Middle frontal gyrus (tissue), 1 donor: ENCODE measurements around the gene VPS37C.

Experiments
- DNase-seq: peaks from one replicate; pipeline ENCODE4 v3.0.0-alpha.2; 2015; ENCODE audit warnings: low spot score; ENCODE audit errors: extremely low spot score

VPS37C gene

DNA sequence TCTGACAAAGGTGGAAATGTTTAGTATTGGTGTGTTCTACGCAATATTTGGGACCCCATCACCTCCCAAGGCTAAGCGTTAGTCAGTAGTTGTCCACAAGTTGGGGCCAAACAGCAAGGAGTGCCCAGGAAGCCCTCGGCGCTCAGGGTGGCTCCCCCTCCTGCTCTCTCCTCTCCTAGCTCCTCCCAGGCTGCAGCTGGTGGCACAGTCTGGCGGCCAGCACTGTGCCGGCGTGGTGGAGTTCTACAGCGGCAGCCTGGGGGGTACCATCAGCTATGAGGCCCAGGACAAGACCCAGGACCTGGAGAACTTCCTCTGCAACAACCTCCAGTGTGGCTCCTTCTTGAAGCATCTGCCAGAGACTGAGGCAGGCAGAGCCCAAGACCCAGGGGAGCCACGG is 42.2 kb downstream of the VPS37C start:
- DNase-seq, result no peak

DNA sequence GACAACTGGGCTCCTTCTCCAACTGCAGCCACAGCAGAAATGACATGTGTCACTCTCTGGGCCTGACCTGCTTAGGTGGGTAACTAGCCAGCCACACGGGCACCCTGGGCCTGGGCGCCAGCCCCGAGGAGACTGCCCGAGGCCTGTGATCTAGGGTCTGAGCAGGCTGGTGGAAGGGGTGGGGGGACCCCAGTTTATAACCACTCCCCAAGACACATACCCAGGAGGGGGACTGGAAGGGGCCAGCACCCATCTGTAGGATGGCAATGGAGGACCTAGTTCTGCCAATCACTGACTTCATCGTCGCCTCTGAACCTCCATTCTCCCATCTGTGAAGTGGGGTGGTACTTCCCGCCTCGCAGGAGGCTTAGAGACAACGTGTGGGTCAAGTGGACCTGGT is 42.8 kb downstream of the VPS37C start:
- DNase-seq, result no peak

DNA sequence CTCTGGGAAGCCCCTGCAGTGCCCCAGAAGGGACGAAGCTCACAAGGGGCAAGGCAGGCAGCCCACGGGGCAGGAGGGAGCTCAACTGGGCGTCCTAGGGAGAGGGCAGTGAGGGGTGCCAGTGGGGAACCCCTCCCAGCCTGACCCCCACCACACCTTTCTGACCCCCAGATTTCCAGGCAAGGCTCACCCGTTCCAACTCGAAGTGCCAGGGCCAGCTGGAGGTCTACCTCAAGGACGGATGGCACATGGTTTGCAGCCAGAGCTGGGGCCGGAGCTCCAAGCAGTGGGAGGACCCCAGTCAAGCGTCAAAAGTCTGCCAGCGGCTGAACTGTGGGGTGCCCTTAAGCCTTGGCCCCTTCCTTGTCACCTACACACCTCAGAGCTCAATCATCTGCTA is 43.2 kb downstream of the VPS37C start:
- DNase-seq, result no peak

DNA sequence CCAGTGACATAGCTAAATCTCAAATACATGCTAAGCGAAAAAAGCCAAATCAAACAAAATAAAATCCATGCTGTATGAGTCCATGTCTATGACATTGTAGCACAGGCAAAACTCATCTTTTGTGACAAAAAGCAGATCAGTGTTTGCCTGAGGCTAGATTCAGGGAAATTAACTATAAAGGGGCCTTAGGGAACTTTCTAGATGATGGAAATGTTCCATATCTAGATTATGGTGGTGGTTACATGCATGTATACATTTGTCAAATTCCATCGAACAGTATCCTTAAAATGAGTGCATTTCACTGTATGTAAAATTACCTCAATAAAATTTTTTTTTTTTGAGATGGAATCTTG is 44.1 kb downstream of the VPS37C start:
- DNase-seq, result no peak

DNA sequence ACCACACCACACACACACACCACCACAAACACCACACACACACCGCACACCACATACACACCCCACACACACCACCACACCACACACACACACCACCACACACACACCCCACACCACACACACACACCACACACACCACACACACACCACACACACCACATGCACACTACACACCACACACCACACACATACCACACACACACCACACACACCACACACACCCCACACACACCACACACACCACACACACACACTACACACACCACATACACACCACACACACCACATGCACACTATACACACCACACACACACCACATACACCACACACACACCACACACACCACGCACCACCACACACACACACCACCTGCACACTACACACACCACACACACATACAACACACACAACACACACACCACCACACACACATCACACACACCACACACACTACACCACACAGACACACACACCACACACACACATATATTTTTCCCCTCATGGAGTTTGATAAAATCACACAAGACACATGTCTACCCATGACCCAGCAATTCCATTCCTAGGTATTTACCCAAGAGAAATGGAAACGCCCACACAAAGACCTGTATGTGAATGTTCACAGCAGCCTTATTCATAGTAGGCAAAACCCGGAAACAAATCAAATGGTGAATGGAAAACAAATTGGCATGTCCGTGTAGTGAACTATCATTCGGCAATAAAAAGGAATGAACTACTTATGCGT is 44.6 kb downstream of the VPS37C start:
- DNase-seq, result no peak

DNA sequence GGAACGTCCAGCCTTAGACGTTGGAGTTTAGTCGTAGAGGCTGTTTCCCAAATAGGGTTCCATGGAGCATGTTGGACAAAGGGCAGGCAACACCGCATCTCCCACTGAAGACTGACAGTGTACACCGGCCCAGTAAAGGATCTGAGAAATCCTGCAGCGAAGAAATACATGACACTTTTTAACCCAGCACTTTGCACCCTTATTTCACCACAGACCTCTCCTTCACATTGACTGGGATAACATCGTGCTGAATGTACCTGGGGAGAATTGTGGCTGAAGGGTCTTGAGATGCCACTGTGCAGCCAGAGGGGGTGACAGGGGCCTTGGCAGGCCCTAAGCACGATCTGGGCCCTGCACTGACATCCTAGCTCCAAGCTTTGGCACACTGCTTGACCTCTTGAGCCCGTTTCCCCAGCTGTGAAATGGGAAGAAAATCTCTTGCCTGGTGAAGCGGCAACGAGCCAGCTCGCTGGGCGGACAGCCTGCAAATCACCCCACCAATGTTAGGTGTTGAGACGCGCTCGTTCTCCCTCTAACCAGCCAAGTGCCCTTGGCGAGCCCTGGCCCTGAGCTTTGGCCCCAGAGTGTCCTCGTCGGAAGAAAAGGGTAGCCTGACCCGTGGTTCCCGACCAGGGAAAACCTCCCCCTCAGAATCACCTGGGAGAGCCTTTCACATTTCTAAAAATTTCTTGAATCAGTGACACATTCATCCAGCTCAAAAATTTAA is 45.6 kb downstream of the VPS37C start:
- DNase-seq, result no peak

DNA sequence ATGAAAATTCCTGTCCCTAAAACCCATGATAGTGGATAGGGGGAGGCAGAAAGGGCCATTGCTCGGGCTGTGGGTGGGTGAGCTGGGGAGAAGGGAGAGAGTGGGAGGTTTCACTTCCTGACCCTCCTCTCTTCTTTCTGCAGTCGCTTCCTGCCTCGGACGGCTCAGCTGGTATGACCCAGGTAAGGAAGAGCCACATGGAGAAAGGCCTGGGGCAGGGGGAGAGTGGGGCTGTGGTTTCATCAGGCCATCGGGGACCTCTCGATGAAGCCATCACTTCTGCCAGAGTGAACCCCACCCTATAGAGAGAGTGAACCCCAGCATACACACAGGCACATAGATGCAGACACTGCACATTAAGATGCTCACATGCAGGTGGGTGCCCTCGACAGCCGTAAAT is 46.3 kb downstream of the VPS37C start:
- DNase-seq, result no peak

DNA sequence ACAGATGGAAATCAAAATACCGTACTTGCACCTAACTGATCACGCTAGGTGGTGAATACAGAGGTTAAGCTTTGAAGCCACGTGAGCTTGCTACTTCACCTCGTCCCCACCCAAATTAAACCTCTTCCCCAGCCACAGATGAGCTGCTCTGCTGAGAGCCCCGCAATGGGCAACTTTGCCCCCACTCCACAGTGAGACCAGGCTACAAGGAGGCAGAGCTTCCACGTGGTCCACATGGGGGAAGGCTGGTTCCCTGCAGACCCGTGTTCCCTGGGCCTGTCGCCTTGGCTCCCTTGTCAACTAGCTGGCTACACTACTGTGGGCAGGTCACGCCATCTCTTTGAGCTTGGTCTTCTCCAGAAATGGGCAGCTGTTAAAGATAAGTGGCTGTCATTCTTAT is 48.0 kb downstream of the VPS37C start:
- DNase-seq, result no peak

DNA sequence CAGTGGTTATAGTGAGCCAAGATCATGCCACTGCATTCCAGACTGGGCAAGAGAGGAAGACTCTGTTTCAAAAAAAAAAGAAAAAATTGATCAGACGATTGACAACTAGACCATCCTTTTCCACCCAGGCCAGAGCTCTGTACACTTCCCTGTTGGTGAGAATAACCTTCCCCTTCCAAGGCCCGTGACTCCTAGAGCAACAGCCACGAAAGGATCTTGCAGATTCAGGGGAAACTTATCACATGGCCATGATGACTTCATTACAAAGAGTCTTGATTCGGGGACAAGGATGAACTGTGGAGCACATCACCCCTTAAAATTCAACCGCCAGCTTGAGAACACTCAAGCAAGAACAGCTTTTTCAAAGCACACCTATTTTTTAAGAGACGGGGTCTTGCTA is 48.7 kb downstream of the VPS37C start:
- no peak for DNase-seq

DNA sequence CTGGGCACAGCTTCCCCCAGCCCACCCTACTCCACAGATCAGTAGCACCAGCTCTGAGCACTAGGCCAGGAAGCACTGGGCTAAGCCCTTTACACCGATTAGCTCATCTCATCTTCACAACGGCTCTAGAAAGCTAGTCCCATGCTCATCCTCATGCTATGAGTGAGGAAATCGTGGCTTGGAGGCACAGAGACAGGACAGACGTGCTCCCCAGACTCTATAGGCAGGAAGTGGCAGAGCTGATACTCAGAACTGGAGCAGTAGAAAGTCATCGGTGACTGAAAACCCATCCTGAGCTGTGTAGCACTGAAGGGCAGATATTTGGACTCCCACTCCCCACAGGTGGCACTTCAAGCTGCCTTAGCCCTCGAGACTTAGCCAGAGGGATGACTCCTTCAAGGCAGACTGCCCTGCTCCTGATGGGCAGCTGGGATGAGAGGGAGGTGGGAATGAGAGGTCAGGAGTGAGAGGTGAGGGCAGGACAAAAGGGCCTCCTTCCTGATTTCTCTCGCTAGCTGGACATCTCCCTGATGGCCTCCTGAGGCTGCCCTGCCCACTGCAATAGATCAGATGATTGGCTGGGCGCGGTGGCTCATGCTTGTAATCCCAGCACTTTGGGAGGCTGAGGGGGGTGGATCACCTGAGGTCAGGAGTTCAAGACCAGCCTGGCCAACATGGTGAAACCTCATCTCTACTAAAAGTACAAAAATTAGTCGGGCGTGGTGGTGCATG is 49.3 kb downstream of the VPS37C start:
- DNase-seq, result no peak

DNA sequence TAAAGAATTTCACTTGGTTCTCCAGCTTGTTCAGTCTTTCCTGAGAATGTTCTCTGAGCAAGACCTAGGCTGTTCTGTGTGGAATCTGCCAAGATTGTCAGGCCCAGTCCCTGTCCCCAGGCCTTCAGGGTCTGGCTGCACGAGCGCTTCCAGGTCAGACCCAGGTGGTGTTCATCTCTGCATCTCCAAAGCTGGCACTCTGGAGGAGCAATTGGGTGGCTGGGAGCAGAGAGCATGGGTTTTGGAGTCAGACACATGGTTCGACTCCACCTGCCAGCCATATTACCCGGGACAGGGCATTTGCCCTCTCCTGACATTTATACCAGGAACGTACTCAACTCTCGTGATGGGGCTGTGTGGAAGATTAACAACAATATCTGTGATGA is 50.2 kb downstream of the VPS37C start:
- no peak for DNase-seq

DNA sequence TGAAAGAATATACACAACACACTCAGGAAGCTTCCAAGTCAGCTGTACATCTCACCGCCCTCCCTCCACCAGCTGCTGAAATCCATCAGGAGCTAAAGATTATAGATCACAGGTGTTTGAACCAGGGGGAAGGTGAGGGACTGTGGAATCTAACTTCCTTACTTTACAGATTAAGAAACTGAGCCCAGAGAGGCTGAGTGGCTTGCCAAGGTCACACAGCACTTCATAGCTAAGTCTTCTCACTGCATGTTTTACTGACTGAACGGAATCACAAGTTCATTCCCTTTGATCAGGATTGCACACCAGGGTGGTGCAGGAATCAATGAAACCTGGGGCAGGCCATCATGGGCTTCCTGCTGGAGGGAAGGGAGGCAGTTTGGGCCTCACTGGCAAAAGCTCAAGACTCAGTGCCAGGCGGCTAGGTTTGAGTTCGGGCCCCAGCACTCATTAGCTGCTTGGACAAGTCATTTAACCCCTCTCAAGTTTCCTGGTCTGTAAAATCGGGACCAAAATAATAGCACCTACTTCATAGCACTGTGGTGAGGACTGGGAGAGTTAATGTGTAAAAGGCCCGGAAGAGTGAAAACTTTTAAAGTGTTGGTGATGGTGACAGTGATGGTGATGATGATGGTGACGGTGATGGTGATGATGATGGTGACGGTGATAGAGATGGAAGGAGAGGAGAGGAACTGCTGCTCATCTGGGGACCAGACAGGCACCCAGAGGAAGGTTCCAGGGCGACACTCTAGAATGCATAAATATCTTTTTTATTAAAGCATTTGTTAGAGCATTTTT is 50.8 kb downstream of the VPS37C start:
- DNase-seq, result no peak

DNA sequence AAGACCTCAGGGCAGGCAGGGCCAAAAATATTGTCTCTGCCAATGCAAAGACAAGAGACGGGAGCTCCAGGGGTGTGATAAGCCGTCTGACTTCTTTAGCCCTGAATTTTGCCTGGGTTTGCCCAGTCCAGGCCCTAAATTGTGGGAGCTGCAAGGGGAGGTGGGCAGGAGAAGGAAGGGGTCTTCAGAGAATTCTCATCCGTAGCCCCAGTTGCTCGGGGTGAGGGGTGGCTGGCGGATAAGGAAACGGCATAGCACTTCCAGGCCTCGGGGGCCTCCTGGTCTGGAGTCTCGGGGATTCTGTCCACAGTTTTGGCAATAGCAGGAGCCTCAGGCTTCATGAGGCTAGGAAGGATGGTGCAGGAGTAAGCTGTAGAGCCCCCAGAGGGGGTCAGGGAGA is 51.6 kb downstream of the VPS37C start:
- no peak for DNase-seq

DNA sequence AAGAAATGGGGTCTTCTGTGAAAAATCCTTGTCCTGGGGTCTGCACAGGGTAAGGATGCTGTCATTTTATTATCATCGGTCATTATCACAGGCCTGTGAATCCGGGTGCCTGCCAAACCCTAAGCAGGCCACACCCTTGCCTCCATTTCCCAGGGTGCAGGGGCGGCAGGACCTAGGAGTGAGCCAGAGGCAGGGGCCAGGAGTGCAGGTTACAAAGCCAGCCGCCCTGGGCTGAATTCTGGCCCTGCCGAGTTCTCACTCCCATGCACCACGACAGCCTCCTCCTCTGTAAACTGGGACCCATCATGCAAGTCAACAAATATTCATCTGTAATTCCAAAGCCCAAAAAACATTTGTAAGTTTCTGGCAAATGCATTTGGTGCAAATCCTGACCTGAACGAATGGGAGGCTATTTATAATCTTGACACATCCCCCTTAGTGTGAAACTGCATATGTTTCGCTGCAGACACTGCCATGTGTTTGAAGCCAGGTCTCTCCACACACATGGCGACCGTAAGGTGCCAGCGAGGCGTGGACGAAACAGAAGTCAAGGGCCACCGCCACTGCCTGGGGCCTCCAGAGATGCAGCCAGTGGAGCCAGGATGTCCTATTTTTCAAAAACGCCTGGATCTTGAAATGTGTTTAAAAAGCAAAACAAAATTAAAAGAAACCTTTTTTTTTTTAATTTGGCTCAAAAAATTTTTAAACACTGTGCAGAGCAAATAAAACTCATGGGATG is 52.2 kb downstream of the VPS37C start:
- DNase-seq, result no peak

DNA sequence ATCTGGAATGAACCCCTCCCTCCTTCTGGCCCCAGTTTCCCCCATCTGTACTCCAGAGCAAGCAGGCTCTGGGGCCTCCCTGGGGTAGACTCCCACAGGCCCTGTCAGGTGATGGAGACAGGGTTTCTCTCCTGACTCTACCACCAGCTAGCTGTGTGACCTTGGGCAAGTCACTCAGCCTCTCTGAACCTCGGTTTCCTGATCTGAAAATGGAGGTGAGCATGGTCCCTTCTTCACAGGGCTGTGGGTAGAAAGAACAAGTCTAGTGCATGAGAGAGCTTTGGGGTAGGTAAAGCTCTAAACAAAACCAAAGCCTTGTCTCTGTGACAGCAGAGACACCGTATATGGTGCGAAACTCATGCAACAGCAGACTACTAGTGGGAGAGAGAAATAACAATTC is 53.3 kb downstream of the VPS37C start:
- no peak for DNase-seq

DNA sequence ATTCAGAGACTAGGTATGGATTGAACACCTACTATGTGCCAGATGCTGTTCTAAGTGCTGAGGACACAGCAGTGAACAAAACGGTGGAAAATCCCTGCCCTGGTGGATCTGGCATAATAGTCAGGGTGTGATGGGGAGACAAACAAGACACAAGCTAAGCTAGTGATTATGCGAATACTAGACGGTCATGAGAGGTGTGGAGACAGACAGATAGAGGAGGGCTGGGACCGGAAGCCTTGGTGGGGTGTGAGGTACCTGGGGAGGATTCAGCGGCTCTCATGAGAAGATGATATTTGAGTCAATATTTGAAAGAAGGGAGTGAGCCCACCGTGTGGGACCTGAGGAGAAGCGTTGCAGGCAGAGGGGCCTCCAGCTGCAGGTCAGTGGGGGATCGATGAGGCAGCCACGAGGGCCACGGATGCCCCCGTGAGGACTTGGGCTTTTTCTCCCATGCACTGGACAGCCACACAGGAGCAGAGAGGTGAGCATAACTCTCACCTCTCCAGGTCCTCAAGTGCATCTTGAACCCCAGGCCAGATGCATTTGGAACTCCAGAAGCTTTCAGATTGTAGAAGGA is 54.2 kb downstream of the VPS37C start:
- no peak for DNase-seq

DNA sequence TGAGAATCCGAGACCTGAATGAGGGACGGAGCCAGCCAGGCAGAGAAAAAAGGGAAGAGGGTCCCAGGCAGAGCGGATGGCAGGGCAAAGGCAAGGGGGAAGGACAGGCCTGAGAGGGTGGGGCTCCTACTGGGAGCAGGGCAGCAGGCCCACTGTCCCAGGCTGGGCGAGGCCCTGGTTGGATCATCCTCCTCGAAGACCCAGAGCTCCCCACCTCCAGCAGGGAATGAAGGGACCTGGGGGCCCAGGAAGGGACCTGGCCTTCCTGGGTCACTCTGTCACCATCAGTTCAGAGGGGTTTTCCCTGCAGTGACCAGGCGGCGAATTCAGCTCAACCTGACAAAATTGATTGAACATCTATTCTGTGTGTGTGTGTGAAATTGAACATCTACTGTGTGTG is 54.9 kb downstream of the VPS37C start:
- no peak for DNase-seq

DNA sequence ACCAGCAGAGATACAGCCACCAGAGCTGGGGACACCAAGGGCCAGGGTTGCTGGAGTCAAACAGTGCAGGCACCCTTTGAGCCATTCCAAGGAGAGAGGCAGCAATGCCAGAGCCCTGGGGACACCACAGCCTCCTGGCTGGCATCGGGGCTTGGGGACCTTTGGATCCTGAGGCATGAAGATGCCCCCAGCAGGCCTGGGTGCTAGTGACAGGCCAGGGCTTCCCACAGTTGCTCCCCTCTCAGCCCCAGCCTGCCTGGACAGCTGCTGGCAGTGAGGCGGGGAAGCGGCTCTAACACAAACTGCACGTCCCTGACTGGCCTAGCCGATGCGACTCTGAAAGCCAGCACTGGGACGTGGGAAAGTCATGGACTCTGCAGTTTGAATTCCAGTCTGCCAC is 56.3 kb downstream of the VPS37C start:
- DNase-seq, result no peak

DNA sequence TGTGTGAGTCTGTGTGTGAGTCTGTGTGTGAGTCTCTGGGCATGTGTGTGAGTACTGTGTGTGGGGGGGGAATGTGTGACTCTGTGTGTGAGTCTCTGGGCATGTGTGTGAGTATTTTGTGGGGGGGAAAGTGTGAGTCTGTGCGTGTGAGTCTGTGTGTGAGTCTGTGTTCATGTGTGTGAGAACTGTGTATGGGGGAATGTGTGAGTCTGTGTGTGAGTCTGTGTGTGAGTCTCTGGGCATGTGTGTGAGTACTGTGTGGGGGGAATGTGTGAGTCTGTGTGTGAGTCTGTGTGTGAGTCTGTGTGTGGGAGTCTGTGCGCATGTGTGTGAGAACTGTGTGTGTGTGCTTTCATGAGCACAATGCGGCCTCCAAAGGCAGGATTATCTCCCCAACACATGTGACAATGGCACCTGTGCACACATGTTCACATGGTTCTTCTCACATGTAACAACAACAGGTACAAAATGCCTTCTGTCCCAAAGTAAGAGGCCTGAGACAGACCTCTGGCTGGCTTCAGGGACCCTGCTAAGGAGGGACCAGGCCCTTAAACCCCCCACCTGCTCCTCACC is 57.3 kb downstream of the VPS37C start:
- no peak for DNase-seq
